ENCODE data around the gene ZNF285.
A peak's percentile ranks its signal among the peaks of the same experiment; 100 is the strongest.
"Not testable (repeated sequence)": the region's sequence is repeated elsewhere in the genome, so short reads cannot be mapped to it uniquely, and the experiment has no call there.

Gene ZNF285

GRCh38 chr19:44401139-44402115, at the start of gene ZNF285:
Gene ZNF285, minus strand, starts transcription at chr19:44401608. Its CDS starts 4,395 bp downstream, at chr19:44397213.
- FAIRE-seq, result peak; percentile 68

GRCh38 chr19:44447916-44448674, 46.7 kb upstream of the ZNF285 start, which contains the start of gene ZNF229:
Gene ZNF229, minus strand, starts transcription at chr19:44448472. Its CDS starts 5,625 bp downstream, at chr19:44442847.
- FAIRE-seq, result no peak

GRCh38 chr19:44438441-44438840, 37.0 kb upstream of the ZNF285 start:
- FAIRE-seq, result no peak

- no peak for FAIRE-seq
Measured at GRCh38 chr19:44435441-44435840, 34.0 kb upstream of the ZNF285 start.

GRCh38 chr19:44430956-44431355, 29.5 kb upstream of the ZNF285 start:
- FAIRE-seq, result no peak

GRCh38 chr19:44415553-44415952, 14.1 kb upstream of the ZNF285 start:
- FAIRE-seq, result not testable (repeated sequence)

- not testable (repeated sequence) for FAIRE-seq
Measured at GRCh38 chr19:44389268-44389667, 12.1 kb downstream of the ZNF285 start.

GRCh38 chr19:44374789-44375188, 26.6 kb downstream of the ZNF285 start:
- no peak for FAIRE-seq

- no peak for FAIRE-seq
Measured at GRCh38 chr19:44371815-44372480, 29.5 kb downstream of the ZNF285 start.

- no peak for FAIRE-seq
Measured at GRCh38 chr19:44367024-44367423, 34.4 kb downstream of the ZNF285 start.

GRCh38 chr19:44356383-44357111, 44.9 kb downstream of the ZNF285 start, which contains the start of gene ZNF112:
Gene ZNF112, minus strand, starts transcription at chr19:44356680. Its CDS starts 16,141 bp downstream, at chr19:44340539.
- peak; percentile 96 for FAIRE-seq

GRCh38 chr19:44346556-44346955, 54.9 kb downstream of the ZNF285 start:
- FAIRE-seq, result no peak

GRCh38 chr19:44345959-44346358, 55.4 kb downstream of the ZNF285 start:
- FAIRE-seq, result no peak

GRCh38 chr19:44344255-44344654, 57.2 kb downstream of the ZNF285 start:
- no peak for FAIRE-seq

- no peak for FAIRE-seq
Measured at GRCh38 chr19:44341794-44342193, 59.6 kb downstream of the ZNF285 start.

- not testable (repeated sequence) for FAIRE-seq
Measured at GRCh38 chr19:44334639-44335038, 66.8 kb downstream of the ZNF285 start.
